Jurkat, Clone E6-1 (cell line): ENCODE results near the gene ASCL3.
"Not testable (repeated sequence)": the region's sequence is repeated elsewhere in the genome, so short reads cannot be mapped to it uniquely, and the experiment has no call there.

Source experiments
- DNase-seq: peaks from one replicate; pipeline ENCODE4 v3.0.0-alpha.2; 2011; ENCODE audit warnings: low read depth, low spot score
- H3K4me3 ChIP-seq: 2 replicates; pipeline ENCODE4 v1.5.1; 2011; ENCODE audit warnings: mild to moderate bottlenecking, low read length, control low read depth, moderate library complexity

Gene ASCL3

DNA sequence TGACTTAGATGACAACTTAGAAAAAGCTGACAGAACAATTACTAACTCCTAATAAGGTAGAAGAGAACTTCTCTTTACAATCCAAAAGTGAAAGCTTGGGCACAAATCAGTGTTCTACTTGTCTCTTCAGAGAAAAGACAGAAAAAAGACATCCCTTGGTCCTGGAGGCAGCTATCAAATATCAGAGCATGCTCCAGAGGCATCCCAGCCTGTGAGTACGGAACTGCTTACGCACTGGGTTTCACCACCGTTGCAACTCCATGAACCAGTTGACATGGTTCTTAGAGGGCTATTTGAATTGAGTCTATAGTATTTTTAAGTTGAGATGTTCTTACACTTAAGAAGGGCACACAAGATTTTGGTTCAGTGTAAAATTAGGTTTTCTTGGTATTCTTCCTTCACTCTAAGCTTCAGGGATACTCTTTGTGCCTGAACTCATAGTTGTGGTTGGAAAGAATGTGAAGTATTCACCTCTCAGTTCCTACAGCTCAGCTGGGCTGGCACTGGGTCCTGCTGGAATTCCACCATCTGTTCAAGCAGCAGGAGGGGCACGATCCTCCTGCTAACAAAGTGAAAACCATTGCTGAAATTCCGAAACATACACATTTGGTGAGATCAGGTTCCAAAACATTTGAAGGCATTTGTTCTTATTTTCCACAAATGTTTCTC lies 25.5 kb downstream of the ASCL3 start:
- DNase-seq, result no peak
- no peak overlapping the region for H3K4me3 ChIP-seq

DNA sequence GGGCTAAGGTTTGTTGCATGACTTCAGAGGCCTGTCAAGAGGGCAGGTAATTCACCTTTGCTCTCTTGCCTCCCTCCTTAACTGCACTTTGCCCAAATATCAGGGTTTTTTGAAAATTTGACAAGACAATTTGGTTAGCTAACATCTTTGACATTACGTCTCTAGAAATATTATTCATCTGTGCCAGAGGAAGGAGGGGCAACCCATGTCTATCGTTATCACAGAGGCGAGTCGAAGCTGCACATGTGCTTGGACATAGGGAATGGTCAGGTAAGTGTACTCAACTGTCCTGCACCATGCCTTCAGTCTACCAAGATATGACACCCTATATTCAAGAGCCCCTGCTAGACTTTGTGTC lies 28.2 kb downstream of the ASCL3 start:
- no peak overlapping the region for H3K4me3 ChIP-seq
- DNase-seq, result no peak

DNA sequence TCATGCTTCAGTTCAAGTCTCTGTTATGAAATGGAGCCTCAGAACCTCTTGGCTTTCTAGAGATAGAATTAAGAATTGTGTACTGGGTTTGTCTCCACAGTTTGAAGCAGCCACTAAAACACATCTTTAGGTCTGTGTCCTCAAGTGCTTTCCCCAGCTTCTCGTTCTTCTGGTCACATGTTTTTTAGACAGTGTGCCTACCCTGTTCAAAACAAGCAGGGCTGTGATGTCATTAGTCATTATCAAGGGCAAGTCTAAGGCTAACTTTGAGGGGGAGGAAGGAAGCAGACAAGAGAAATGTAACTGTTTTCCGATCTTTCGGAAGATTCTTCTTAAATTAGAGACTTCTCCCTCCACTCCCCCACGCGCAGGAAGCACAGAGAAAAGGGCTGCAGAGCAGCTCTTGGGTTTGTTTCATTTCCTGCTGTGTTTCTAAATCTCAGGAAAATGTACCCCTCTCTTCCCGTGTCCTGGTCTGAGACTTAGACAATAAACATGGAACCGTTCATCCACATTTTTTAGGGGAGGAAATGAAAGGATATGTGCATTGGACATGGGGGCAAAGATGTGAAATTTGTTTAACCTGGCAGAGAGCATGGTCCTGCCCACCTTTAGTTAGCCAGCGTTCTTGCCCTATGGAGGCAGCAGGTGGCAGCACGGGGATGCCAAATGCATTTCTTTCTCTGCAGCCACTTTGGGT lies 28.7 kb downstream of the ASCL3 start:
- no peak overlapping the region for H3K4me3 ChIP-seq
- DNase-seq, result peak; percentile 42

DNA sequence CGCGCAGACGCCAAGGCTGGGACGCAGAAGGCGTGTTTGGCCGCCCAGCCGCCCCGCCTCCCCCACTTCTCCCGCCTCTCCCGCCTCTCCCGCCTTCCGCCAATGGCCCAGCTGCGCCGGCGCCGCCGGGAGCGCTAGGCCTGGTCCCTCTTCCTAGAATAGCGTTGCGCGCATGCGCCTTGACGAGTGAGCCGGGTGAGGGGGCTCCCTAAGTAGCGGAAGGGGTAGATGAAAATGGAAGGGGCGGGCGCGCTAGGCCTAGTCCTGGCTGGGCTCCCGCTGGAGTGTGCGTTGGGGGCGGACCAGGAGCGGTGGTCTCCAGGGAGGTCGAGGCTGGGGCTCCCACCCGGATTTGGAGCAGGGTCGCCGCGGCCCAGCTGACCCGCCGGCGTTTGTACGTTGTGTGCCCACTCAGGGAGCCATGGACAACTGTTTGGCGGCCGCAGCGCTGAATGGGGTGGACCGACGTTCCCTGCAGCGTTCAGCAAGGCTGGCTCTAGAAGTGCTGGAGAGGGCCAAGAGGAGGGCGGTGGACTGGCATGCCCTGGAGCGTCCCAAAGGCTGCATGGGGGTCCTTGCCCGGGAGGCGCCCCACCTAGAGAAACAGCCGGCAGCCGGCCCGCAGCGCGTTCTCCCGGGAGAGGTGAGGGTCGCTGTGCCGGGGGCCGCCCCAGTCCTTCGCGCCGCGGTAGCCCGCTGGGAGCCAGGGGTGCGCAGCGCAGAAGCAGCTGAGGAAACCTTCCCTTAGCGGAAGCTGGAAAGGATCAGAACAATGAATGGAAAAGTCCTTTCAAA lies 31.6 kb downstream of the ASCL3 start, which contains the start of gene AKIP1:
TSS of gene AKIP1 (plus strand) at position 161 of the 795 bp plus-strand sequence. CDS start at position 422, 261 bp downstream.
- peak within 1 kb of the TSS; percentile 88 for H3K4me3 ChIP-seq
- DNase-seq, result peak; percentile 95

DNA sequence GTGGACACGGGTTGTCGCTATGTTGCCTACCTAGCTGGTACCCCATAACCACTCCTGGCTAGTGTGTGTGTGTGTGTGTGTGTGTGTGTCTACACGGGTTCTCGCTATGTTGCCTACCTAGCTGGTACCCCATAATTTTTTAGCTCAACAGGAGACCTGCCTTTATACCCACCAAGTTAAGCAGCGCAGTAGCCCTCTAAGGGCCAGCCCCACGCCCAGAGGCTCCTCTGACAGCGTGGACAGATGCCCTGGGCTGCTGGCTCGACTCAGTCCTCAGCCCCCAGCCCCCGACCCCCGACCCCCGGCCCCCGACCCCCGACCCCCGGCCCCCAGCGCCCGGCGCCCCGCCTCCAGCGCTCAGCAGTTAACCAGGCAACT lies 32.2 kb downstream of the ASCL3 start:
- DNase-seq, result no peak
- peak overlapping the region; percentile 88 for H3K4me3 ChIP-seq

DNA sequence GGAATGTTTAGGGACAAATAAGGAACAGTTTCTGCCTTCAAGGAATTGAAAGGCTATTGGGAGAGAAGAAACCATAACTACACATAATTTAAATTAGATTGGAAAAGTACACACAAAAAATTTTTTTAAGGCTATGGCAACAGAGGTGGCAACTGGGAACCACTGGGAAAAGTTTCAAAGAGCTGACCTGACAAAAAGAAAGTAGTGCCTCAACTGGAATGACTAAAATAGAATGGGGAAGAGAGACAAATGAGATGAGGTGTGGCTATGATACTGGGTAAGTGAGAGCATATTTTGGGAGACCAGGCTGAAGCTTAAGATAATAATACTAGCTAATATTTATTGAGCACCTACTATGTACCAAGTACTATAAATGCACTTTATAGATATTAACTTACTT lies 34.7 kb downstream of the ASCL3 start:
- no peak overlapping the region for H3K4me3 ChIP-seq
- DNase-seq, result no peak

DNA sequence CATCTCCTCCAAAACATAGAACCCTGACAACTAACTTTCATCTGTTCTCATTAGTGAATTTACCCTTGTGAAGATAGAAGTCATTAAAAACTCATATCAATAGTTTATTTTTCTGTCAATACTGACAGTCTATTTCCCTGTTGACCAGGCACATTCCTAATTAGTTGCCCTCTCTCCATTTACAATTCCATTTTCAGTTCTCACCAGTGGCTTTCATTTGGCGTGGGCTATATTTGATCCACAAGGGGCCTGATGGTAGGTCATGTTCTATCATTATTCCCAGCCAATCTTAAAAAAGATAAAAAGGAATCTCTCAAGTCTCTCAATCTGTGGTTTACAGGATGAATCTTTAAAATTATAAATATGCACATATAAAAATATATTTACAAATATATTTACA lies 35.7 kb downstream of the ASCL3 start:
- no peak for DNase-seq
- H3K4me3 ChIP-seq, result no peak overlapping the region

DNA sequence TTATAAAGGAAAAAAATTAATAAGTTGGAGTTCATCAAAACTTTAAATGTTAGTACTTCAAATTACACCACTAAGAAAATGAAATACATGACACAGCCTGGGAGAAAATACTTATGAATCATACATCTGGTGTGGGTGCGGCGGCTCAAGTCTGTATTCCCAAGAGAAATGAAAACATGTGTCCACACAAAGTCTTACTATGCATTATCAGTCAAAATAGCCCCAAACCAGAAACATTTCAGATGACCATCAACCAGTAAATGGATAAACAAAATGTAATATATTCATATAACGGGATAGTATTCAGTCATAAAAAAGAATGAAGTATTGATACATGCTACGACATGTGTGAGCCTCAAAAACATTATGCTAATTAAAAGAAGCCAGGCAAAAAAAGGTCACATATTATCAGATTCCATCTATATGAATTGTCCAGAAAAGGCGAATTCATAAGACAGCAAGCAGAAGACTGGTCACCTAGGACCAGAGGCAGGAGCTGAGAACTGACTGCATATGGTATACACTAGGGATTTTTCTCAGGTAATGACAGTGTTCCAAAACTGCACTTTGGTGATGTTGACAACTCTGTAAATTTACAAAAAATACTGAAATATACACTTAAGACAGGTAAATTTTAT lies 37.2 kb downstream of the ASCL3 start:
- no peak for DNase-seq

DNA sequence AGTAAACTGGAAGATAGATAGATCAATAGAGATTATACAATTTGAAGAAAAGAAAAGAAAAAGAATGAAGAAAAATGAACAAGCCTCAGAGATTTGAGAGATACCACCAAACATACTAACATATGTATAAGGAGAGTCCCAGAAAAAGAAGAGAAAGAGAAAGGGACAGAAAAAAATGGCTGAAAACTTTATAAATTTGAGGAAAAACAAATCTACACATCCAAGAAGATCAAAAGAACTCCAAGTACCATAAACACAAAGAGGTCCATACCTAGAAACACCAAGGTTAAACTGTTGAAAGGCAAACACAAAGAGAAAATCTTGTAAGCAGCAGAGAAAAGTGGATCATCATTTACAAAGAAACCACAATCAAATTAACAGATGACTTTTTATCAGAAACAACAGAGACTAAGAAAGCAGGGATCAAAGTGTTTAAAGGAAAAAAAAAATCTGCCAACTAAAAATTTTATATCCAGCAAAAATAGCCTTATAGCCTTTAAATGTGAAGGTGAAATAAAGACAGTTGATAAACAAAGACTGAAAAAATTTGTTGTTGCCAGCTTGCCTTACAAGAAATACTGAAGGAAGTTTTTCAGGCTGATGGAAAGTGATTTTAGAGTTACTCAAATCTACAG lies 43.6 kb downstream of the ASCL3 start:
- DNase-seq, result no peak
- H3K4me3 ChIP-seq, result no peak overlapping the region

More for the DNA sequence above, 37.2 kb downstream of the ASCL3 start:
- no peak overlapping the region for H3K4me3 ChIP-seq

DNA sequence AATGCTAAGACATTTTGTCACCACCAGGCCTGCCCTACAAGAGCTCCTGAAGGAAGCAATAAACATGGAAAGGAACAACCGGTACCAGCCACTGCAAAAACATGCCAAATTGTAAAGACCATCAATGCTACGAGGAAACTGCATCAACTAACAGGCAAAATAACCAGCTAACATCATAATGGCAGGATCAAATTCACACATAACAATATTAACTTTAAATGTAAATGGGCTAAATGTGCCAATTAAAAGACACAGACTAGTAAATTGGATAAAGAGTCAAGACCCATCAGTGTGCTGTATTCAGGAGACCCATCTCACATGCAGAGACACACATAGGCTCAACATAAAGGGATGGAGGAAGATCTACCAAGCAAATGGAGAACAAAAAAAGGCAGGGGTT lies 51.6 kb downstream of the ASCL3 start:
- DNase-seq, H3K4me3 ChIP-seq: not testable (repeated sequence)
